ENCODE results near the gene NUFIP2.
"Not testable (repeated sequence)": the region's sequence is repeated elsewhere in the genome, so short reads cannot be mapped to it uniquely, and the experiment has no call there.

Gene NUFIP2

GRCh38 chr17:29240477-29240876 lies 53.5 kb downstream of the NUFIP2 start:
- DNase-seq (ENCODE audit: low read depth in 1 of 2, low spot score in 1 of 2): no peak

GRCh38 chr17:29238133-29238850 lies 55.7 kb downstream of the NUFIP2 start:
- DNase-seq (ENCODE audit: low read depth in 1 of 2, low spot score in 1 of 2): no peak

- no peak for DNase-seq (ENCODE audit: low read depth in 1 of 2, low spot score in 1 of 2)
These were observed 56.3 kb downstream of the NUFIP2 start for GRCh38 chr17:29237476-29238132.

GRCh38 chr17:29235904-29236303 lies 58.0 kb downstream of the NUFIP2 start:
- no peak for DNase-seq (ENCODE audit: low read depth in 1 of 2, low spot score in 1 of 2)

GRCh38 chr17:29234972-29235371 lies 59.0 kb downstream of the NUFIP2 start:
- DNase-seq (ENCODE audit: low read depth in 1 of 2, low spot score in 1 of 2): not testable (repeated sequence)

- no peak for DNase-seq (ENCODE audit: low read depth in 1 of 2, low spot score in 1 of 2)
These were observed 60.6 kb downstream of the NUFIP2 start for GRCh38 chr17:29233301-29233700.

GRCh38 chr17:29225396-29225795 lies 68.6 kb downstream of the NUFIP2 start:
- DNase-seq (ENCODE audit: low read depth in 1 of 2, low spot score in 1 of 2): no peak

GRCh38 chr17:29221338-29221737 lies 72.6 kb downstream of the NUFIP2 start:
- not testable (repeated sequence) for DNase-seq (ENCODE audit: low read depth in 1 of 2, low spot score in 1 of 2)

GRCh38 chr17:29219378-29220047 lies 74.4 kb downstream of the NUFIP2 start:
- DNase-seq (ENCODE audit: low read depth in 1 of 2, low spot score in 1 of 2): peak; percentile 52 to 54

GRCh38 chr17:29216856-29217255 lies 77.1 kb downstream of the NUFIP2 start:
- DNase-seq (ENCODE audit: low read depth in 1 of 2, low spot score in 1 of 2): no peak

- no peak for DNase-seq (ENCODE audit: low read depth in 1 of 2, low spot score in 1 of 2)
These were observed 77.8 kb downstream of the NUFIP2 start for GRCh38 chr17:29216181-29216580.

GRCh38 chr17:29215717-29216116 lies 78.2 kb downstream of the NUFIP2 start:
- no peak for DNase-seq (ENCODE audit: low read depth in 1 of 2, low spot score in 1 of 2)

GRCh38 chr17:29215174-29215573 lies 78.8 kb downstream of the NUFIP2 start:
- no peak for DNase-seq (ENCODE audit: low read depth in 1 of 2, low spot score in 1 of 2)

- no peak for DNase-seq (ENCODE audit: low read depth in 1 of 2, low spot score in 1 of 2)
These were observed 79.5 kb downstream of the NUFIP2 start for GRCh38 chr17:29214215-29215146.

- DNase-seq (ENCODE audit: low read depth in 1 of 2, low spot score in 1 of 2): no peak
These were observed 81.2 kb downstream of the NUFIP2 start for GRCh38 chr17:29212681-29213121.

- DNase-seq (ENCODE audit: low read depth in 1 of 2, low spot score in 1 of 2): no peak
These were observed 81.8 kb downstream of the NUFIP2 start for GRCh38 chr17:29212094-29212631.

GRCh38 chr17:29210879-29211278 lies 83.1 kb downstream of the NUFIP2 start:
- no peak for DNase-seq (ENCODE audit: low read depth in 1 of 2, low spot score in 1 of 2)

- DNase-seq (ENCODE audit: low read depth in 1 of 2, low spot score in 1 of 2): no peak
These were observed 84.9 kb downstream of the NUFIP2 start for GRCh38 chr17:29209073-29209472.

- DNase-seq (ENCODE audit: low read depth in 1 of 2, low spot score in 1 of 2): no peak
These were observed 86.0 kb downstream of the NUFIP2 start for GRCh38 chr17:29207975-29208374.

All from activated T-helper 1 cell treated with anti-CD3 and anti-CD28 coated beads, Interleukin-2, amount 50 U/mL, for 16 hours (primary cell).